Upper lobe of left lung (tissue), 6 donors: ENCODE measurements around the gene B3GALT5. TPM values are rescaled to one million over a fixed set of nuclear protein-coding genes. Genes with fewer than 3 reads are reported as not detected.

Experiments used
- ATAC-seq, 2 donors: fragments of 200-7000 bp; cut with Tn5 transposase; one replicate each; pipeline ENCODE4 v1.9.1; 2022; ENCODE audit warnings: mild to moderate bottlenecking in 2 of 2, moderate library complexity in 2 of 2; ENCODE audit not compliant: low FRiP score in 2 of 2
- DNase-seq, 2 donors: peaks; one replicate each; pipeline ENCODE4 v3.0.0-alpha.2; 2019 to 2020
- H3K27ac ChIP-seq, 4 donors: fragments of 200-600 bp; sonication (generic); one replicate each; pipeline ENCODE4 v1.5.1; 2016 to 2019
- H3K27me3 ChIP-seq, 4 donors: fragments of 200-600 bp; sonication (generic); one replicate each; pipeline ENCODE4 v1.5.1; 2017 to 2019
- H3K36me3 ChIP-seq, 4 donors: fragments of 200-600 bp; sonication (generic); one replicate each; pipeline ENCODE4 v1.5.1; 2016 to 2019
- H3K4me1 ChIP-seq, 4 donors: fragments of 200-600 bp; sonication (generic); one replicate each; pipeline ENCODE4 v1.5.1; 2018 to 2019
- H3K4me3 ChIP-seq, 4 donors: fragments of 200-600 bp; sonication (generic); one replicate each; pipeline ENCODE4 v1.5.1; 2017 to 2019; ENCODE audit warnings: mild to moderate bottlenecking in 2 of 4, moderate library complexity in 1 of 4
- H3K9me3 ChIP-seq, 4 donors: fragments of 200-600 bp; sonication (generic); one replicate each; pipeline ENCODE4 v1.5.1; 2018 to 2019
- EP300 ChIP-seq, 4 donors: sonication (generic); formaldehyde crosslinking; IDR thresholded peaks; one replicate each; pipeline ENCODE4 v1.5.1; 2017; ENCODE audit warnings: antibody characterized with exemption in 4 of 4, control low read depth in 2 of 4
- POLR2A ChIP-seq, 4 donors: fragments of 450-650 bp; IDR thresholded peaks; one replicate each; pipeline ENCODE4 v1.5.1; 2016 to 2017; ENCODE audit warnings: antibody characterized with exemption in 4 of 4, mild to moderate bottlenecking in 2 of 4
- POLR2AphosphoS5 ChIP-seq, 2 donors: sonication (generic); formaldehyde crosslinking; IDR thresholded peaks; one replicate each; pipeline ENCODE4 v1.5.1; 2017; ENCODE audit warnings: antibody characterized with exemption in 2 of 2
- WGBS, 2 donors: methylation state at CpG; one replicate each; pipeline ENCODE4 v1.1.5; 2017 to 2018; 5-methylcytosine and 5-hydroxymethylcytosine counted together
- total RNA-seq, 6 donors: library from RNA; depleted of rRNA in 4 of 6; stranded (reverse); fragments of >200 nt in 4 of 6; gene quantifications; one replicate each; pipeline versions ENCODE4 v1.1.0 to v1.2.1, GENCODE V29; 2016 to 2021
- TF ChIP-seq, protein P1 (sequence below), 6 experiments: fragments of 450-650 bp in 4 of 6; fragments of 200-600 bp in 2 of 6; sonication (generic) in 2 of 6; IDR thresholded peaks; one replicate each; pipeline ENCODE4 v1.5.1; 2016 to 2019; ENCODE audit warnings: antibody characterized with exemption in 6 of 6
- donor health status: DM: no; HTN: no; CAD: no; lungs with moderate emphysema.
- donor health status: DM: no; HTN: yes; CAD: no; lungs with severe emphysema.

Gene B3GALT5
- total RNA-seq, 6 donors from 2014 or later: under 0.01 to 0.71 (median 0.09) TPM; not detected in 1

- ATAC-seq (no peak), DNase-seq (no peak)
- Histone ChIP-seq H3K9me3 (no peaks in the 10 kb centered on the region), H3K27me3 (no peaks in the 10 kb centered on the region), H3K36me3 (no peaks in the 10 kb centered on the region), H3K4me1 (no peaks in the 10 kb centered on the region), H3K27ac (no peak overlapping the region), H3K4me3 (no peak overlapping the region)
- WGBS, 2 donors: 91 to 93% methylated on average over 8 of the region's 8 CpGs
- no peak for TF ChIP-seq EP300 (IDR thresholded peaks at IDR 0.05)
- TF ChIP-seq, protein P1, sequence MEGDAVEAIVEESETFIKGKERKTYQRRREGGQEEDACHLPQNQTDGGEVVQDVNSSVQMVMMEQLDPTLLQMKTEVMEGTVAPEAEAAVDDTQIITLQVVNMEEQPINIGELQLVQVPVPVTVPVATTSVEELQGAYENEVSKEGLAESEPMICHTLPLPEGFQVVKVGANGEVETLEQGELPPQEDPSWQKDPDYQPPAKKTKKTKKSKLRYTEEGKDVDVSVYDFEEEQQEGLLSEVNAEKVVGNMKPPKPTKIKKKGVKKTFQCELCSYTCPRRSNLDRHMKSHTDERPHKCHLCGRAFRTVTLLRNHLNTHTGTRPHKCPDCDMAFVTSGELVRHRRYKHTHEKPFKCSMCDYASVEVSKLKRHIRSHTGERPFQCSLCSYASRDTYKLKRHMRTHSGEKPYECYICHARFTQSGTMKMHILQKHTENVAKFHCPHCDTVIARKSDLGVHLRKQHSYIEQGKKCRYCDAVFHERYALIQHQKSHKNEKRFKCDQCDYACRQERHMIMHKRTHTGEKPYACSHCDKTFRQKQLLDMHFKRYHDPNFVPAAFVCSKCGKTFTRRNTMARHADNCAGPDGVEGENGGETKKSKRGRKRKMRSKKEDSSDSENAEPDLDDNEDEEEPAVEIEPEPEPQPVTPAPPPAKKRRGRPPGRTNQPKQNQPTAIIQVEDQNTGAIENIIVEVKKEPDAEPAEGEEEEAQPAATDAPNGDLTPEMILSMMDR (IDR thresholded peaks at IDR 0.05): no peak
- TF ChIP-seq POLR2AphosphoS5 (IDR thresholded peaks at IDR 0.05): no peak
- TF ChIP-seq POLR2A (IDR thresholded peaks at IDR 0.05): no peak
Measured at GRCh38 chr21:39604951-39605350, 7.8 kb upstream of the B3GALT5 start.

- 79 to 80% methylated on average over 3 of the region's 3 CpGs for WGBS, 2 donors
- TF ChIP-seq EP300 (IDR thresholded peaks at IDR 0.05) (no peak), POLR2AphosphoS5 (IDR thresholded peaks at IDR 0.05) (no peak), POLR2A (IDR thresholded peaks at IDR 0.05) (no peak)
- TF ChIP-seq, protein P1 (IDR thresholded peaks at IDR 0.05): no peak
- H3K9me3 ChIP-seq: no peaks in the 10 kb centered on the region
- H3K36me3 ChIP-seq: no peaks in the 10 kb centered on the region
- H3K27ac ChIP-seq: no peak overlapping the region
- ATAC-seq (no peak), DNase-seq (no peak)
- H3K27me3 ChIP-seq: peaks cover 0 to 12% (median 6%) of the 10 kb centered on the region in 4 donors
- peaks cover 0 to 10% (median 0%) of the 10 kb centered on the region in 4 donors for H3K4me1 ChIP-seq
- H3K4me3 ChIP-seq: no peak overlapping the region
Measured at GRCh38 chr21:39610703-39611102, 2.0 kb upstream of the B3GALT5 start.

DNA sequence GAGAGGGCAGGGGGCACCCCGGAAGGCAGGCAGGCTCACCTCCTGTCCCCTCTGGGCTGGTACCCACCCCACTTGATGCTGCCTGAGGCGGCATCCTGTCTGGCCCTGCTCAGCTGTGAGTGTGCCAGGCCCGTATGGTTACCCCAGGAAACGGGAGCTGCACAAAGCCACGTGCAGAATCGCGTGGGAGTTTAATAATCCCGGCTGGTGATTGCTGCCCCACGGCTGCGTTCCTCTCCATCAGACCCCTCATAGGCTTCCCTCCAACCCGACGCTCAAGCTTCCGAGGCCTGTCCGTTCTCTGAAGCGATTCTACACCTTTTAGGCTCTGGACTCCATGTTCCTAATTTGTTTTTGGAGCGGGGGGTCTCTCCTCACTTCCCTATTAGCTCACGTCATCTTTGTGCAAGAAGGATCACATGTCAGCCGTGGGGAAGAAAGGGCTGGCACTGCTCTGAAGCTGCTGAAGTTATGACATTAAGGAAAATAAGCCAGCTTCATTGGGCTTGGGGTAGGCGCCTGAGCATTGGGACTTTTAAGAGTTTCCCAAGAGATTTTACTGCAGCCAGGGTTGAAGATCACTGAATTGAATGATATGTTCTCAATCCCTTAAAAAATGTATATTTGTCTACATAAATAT lies 1.1 kb upstream of the B3GALT5 start:
- ATAC-seq (no peak), DNase-seq (peak in 1 of 2 donors; percentile 28)
- H3K36me3 ChIP-seq: no peaks in the 10 kb centered on the region
- no peak for TF ChIP-seq POLR2AphosphoS5 (IDR thresholded peaks at IDR 0.05)
- TF ChIP-seq, protein P1 (IDR thresholded peaks at IDR 0.05): no peak
- TF ChIP-seq EP300 (IDR thresholded peaks at IDR 0.05): no peak
- no peak for TF ChIP-seq POLR2A (IDR thresholded peaks at IDR 0.05)
- peaks cover 0 to 12% (median 6%) of the 10 kb centered on the region in 4 donors for H3K27me3 ChIP-seq
- no peaks in the 10 kb centered on the region for H3K9me3 ChIP-seq
- peaks cover 0 to 10% (median 0%) of the 10 kb centered on the region in 4 donors for H3K4me1 ChIP-seq
- no peak overlapping the region for H3K4me3 ChIP-seq
- WGBS, 2 donors: 46 to 60% methylated on average over 19 of the region's 19 CpGs
- no peak overlapping the region for H3K27ac ChIP-seq

GRCh38 chr21:39613041-39613934 lies 548 bp downstream of the B3GALT5 start:
- 12 to 14% methylated on average over 27 to 33 of the region's 47 CpGs for WGBS, 2 donors

More at GRCh38 chr21:39613041-39613934, 548 bp downstream of the B3GALT5 start:
- Histone ChIP-seq H3K4me3 (peak overlapping the region in 3 of 4 donors; percentile 21 to 28 (median 23)), H3K27ac (no peak overlapping the region), H3K9me3 (no peaks in the 10 kb centered on the region), H3K36me3 (no peaks in the 10 kb centered on the region), H3K27me3 (peaks cover 0 to 12% (median 6%) of the 10 kb centered on the region in 4 donors), H3K4me1 (peaks cover 0 to 10% (median 0%) of the 10 kb centered on the region in 4 donors)
- DNase-seq (no peak), ATAC-seq (no peak)
- TF ChIP-seq, protein P1 (IDR thresholded peaks at IDR 0.05): no peak
- no peak for TF ChIP-seq POLR2A (IDR thresholded peaks at IDR 0.05)
- TF ChIP-seq EP300 (IDR thresholded peaks at IDR 0.05): no peak
- TF ChIP-seq POLR2AphosphoS5 (IDR thresholded peaks at IDR 0.05): no peak
